Activated T-cell treated with anti-CD3 and anti-CD28 coated beads, Interleukin-2, amount 50 U/mL, for 48 hours (primary cell): ENCODE results near the gene FOXE1.

Source experiments
- DNase-seq, 2 experiments: peaks; one replicate each; pipeline ENCODE4 v3.0.0-alpha.2; 2020

FOXE1 gene

GRCh38 chr9:97866848-97867247, 13.8 kb downstream of the FOXE1 start:
- DNase-seq: no peak

GRCh38 chr9:97868859-97869258, 15.8 kb downstream of the FOXE1 start:
- no peak for DNase-seq

- no peak for DNase-seq
These were observed 20.4 kb downstream of the FOXE1 start for GRCh38 chr9:97873425-97873824.

- no peak for DNase-seq
These were observed 20.9 kb downstream of the FOXE1 start for GRCh38 chr9:97873882-97874281.

- no peak for DNase-seq
These were observed 21.6 kb downstream of the FOXE1 start for GRCh38 chr9:97874624-97875023.

- DNase-seq: no peak
These were observed 22.1 kb downstream of the FOXE1 start for GRCh38 chr9:97875111-97875510.

- DNase-seq: no peak
These were observed 23.0 kb downstream of the FOXE1 start for GRCh38 chr9:97876061-97876460.

- no peak for DNase-seq
These were observed 27.3 kb downstream of the FOXE1 start for GRCh38 chr9:97880336-97880735.

GRCh38 chr9:97889941-97890887, 37.2 kb downstream of the FOXE1 start:
- DNase-seq: peak; percentile 79 to 80

- DNase-seq: no peak
These were observed 38.7 kb downstream of the FOXE1 start for GRCh38 chr9:97891736-97892135.

GRCh38 chr9:97892421-97892820, 39.4 kb downstream of the FOXE1 start:
- no peak for DNase-seq

GRCh38 chr9:97895211-97895610, 42.2 kb downstream of the FOXE1 start:
- no peak for DNase-seq

GRCh38 chr9:97895695-97896332, 42.8 kb downstream of the FOXE1 start:
- no peak for DNase-seq

- no peak for DNase-seq
These were observed 47.2 kb downstream of the FOXE1 start for GRCh38 chr9:97900103-97900737.

- no peak for DNase-seq
These were observed 47.9 kb downstream of the FOXE1 start for GRCh38 chr9:97900738-97901565.

GRCh38 chr9:97903177-97903576, 50.2 kb downstream of the FOXE1 start:
- DNase-seq: no peak

- peak in 1 of 2 experiments; percentile 60 for DNase-seq
These were observed 51.7 kb downstream of the FOXE1 start for GRCh38 chr9:97904725-97905124.

- peak in 1 of 2 experiments; percentile 39 for DNase-seq
These were observed 52.2 kb downstream of the FOXE1 start for GRCh38 chr9:97905228-97905627.
